ENCODE data around the gene HOXD10.
A peak's percentile ranks its signal among the peaks of the same experiment; 100 is the strongest.

The HOXD10 gene

DNA sequence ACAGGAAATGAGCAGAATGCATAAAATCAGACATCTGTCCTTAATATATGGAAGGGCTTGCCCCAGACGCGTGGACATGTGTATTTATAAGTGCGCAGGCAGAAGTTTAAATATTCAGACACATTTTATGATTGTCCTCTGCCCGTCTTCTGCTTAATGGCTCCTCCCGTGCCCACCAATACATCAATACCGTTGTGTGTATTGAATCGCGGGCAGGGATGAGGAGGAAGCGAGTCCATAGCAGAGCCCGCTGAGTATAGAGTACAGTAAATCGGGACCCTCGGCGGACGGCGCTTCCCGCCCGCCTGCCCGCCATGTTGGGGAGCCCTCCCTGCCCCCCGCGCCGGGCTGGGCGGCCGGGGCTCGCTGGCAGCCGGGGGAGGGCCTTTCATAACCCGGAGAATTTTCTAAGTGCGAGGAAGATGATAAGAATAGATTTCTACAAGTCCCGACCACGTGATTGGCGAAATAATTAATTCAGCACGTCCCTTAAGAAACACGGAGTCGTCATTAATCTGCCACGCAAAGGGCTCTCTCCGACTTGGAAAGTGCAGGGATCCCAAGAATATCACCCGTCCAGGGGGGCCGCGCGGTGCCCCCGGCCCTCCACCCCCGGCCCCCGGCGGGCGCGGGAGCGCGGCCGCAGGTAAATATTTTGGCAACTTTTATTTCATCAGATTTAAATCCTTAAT lies 40.4 kb downstream of the HOXD10 start, which contains the start of gene HOXD3:
Gene HOXD3 (plus strand): TSS at position 501 of the 692 bp plus-strand sequence. CDS start 11,808 bp downstream, outside the sequence.
- H3K27ac ChIP-seq (ENCODE audit: poor library complexity, severe bottlenecking): no peak within 1 kb of the TSS
- DNase-seq (ENCODE audit: low spot score): no peak
- TF ChIP-seq, protein P1, sequence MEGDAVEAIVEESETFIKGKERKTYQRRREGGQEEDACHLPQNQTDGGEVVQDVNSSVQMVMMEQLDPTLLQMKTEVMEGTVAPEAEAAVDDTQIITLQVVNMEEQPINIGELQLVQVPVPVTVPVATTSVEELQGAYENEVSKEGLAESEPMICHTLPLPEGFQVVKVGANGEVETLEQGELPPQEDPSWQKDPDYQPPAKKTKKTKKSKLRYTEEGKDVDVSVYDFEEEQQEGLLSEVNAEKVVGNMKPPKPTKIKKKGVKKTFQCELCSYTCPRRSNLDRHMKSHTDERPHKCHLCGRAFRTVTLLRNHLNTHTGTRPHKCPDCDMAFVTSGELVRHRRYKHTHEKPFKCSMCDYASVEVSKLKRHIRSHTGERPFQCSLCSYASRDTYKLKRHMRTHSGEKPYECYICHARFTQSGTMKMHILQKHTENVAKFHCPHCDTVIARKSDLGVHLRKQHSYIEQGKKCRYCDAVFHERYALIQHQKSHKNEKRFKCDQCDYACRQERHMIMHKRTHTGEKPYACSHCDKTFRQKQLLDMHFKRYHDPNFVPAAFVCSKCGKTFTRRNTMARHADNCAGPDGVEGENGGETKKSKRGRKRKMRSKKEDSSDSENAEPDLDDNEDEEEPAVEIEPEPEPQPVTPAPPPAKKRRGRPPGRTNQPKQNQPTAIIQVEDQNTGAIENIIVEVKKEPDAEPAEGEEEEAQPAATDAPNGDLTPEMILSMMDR (IDR thresholded peaks at IDR 0.05; ENCODE audit: poor library complexity, severe bottlenecking): no peak
- no peaks in the 10 kb centered on the region for H3K9me3 ChIP-seq (ENCODE audit: severe bottlenecking)
- peaks cover 37% of the 10 kb centered on the region for H3K27me3 ChIP-seq (ENCODE audit: insufficient read depth, poor library complexity, severe bottlenecking)
- H3K4me3 ChIP-seq (ENCODE audit: severe bottlenecking): peak within 1 kb of the TSS; percentile 13
- no peak for ATAC-seq (ENCODE audit: low read depth)
- no peaks in the 10 kb centered on the region for H3K4me1 ChIP-seq (ENCODE audit: insufficient read depth, poor library complexity, severe bottlenecking)
- no peaks in the 10 kb centered on the region for H3K36me3 ChIP-seq (ENCODE audit: low read depth)

DNA sequence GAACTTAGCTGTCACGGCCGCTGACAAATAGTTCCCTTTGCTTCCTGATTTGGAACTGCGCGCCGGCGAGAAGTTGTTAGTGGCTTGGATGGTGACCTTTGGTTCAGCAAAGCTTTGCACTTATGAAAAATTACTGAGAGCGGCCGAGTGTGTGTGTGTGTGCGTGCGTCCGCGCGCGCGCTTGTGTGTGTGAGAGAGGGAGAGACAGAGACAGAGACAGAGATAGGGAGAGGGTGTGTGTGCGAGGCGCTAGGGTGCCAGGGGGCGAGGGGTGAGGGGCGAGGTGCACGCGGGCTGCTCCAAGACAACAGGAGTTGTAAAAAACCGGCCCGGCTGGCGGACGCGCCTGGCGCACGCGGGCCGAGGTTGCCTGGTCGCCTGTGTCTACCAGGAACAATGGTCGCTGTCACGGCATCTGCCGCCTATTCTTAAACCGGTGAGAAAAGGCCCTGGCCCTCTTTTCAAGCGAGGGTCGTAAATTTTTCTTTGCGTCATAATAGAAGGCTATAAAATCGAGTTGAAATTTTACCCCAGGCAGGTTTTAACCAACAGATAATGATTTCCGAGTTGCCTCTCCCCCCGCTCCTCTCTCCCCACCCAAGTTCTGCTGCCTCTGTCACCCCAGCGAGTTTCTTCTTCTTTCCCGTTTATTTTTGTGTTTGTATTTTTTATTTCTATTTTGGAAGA lies 41.1 kb downstream of the HOXD10 start:
- Histone ChIP-seq H3K27me3 (ENCODE audit: insufficient read depth, poor library complexity, severe bottlenecking) (peaks cover 44% of the 10 kb centered on the region), H3K27ac (ENCODE audit: poor library complexity, severe bottlenecking) (no peak overlapping the region), H3K4me1 (ENCODE audit: insufficient read depth, poor library complexity, severe bottlenecking) (no peaks in the 10 kb centered on the region), H3K36me3 (ENCODE audit: low read depth) (no peaks in the 10 kb centered on the region), H3K4me3 (ENCODE audit: severe bottlenecking) (peak overlapping the region; percentile 13), H3K9me3 (ENCODE audit: severe bottlenecking) (no peaks in the 10 kb centered on the region)
- TF ChIP-seq, protein P1 (IDR thresholded peaks at IDR 0.05; ENCODE audit: poor library complexity, severe bottlenecking): no peak
- ATAC-seq (ENCODE audit: low read depth) (no peak), DNase-seq (ENCODE audit: low spot score) (no peak)

DNA sequence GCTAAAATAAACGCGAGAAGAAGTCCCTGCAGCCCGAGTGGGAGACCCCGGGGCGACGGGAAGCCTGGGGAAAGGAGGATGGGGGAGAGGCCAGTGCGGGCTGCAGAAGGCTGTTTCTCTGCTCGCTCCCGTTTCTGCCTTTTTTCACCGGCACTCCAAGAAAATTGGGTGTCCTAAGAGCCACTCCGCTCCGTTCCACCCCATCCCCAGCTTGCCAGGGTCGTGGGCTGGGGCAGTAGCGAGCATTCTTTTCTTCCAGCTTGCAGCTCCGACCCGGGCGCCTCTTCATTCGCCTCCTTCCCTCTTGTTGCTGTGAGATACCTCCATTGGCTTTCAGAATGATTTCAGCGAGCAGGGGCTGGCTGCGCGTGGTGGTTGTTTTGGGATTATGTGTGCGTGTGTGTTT lies 41.6 kb downstream of the HOXD10 start:
- no peak overlapping the region for H3K4me3 ChIP-seq (ENCODE audit: severe bottlenecking)
- DNase-seq (ENCODE audit: low spot score): no peak

DNA sequence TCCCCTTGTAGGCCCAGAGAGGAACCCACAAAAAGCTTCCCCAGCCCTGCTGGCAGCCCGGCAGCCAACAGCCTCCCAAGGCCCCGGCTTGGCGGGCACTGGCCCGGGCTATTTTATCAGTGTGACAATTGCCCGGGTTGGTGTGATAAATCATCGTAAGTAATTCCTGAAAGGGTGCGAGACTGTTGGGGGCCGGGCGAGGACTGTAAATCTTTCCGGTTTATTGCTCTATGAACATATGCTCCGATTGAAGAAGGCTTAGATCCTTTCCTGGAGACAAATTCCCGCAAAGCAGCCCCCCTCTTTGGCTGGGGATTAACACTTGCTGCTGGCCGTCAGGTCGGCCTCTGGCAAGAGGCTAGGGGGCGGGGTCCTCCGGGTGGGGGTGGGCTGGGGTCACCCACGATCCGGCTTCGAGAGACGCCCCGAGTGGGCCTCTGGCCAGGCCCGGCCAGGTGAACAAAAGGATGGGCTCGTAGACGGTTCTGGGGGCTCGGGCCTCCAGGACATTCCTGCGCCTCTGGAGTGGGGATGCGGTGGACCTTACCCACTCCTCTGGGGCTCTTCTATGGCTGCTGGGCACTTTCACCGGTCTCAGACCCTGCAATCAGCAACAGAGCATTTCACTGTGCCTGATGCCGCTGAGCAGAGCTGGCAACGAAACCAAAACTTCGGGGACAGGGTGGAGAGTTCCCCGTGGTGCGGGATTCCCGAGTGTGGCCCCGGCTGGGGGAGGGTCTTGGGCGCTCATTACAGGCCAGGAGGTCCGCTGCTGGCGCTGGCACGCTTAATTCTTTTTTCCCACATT lies 42.5 kb downstream of the HOXD10 start:
- Histone ChIP-seq H3K27ac (ENCODE audit: poor library complexity, severe bottlenecking) (no peak overlapping the region), H3K4me3 (ENCODE audit: severe bottlenecking) (no peak overlapping the region)
- DNase-seq (ENCODE audit: low spot score): no peak

More for the DNA sequence above, 41.6 kb downstream of the HOXD10 start:
- Histone ChIP-seq H3K36me3 (ENCODE audit: low read depth) (no peaks in the 10 kb centered on the region), H3K9me3 (ENCODE audit: severe bottlenecking) (no peaks in the 10 kb centered on the region), H3K27me3 (ENCODE audit: insufficient read depth, poor library complexity, severe bottlenecking) (peaks cover 49% of the 10 kb centered on the region), H3K4me1 (ENCODE audit: insufficient read depth, poor library complexity, severe bottlenecking) (no peaks in the 10 kb centered on the region), H3K27ac (ENCODE audit: poor library complexity, severe bottlenecking) (no peak overlapping the region)
- TF ChIP-seq, protein P1 (IDR thresholded peaks at IDR 0.05; ENCODE audit: poor library complexity, severe bottlenecking): no peak
- ATAC-seq (ENCODE audit: low read depth): no peak

More for the DNA sequence above, 42.5 kb downstream of the HOXD10 start:
- no peaks in the 10 kb centered on the region for H3K4me1 ChIP-seq (ENCODE audit: insufficient read depth, poor library complexity, severe bottlenecking)
- no peaks in the 10 kb centered on the region for H3K9me3 ChIP-seq (ENCODE audit: severe bottlenecking)
- TF ChIP-seq, protein P1 (IDR thresholded peaks at IDR 0.05; ENCODE audit: poor library complexity, severe bottlenecking): no peak
- no peaks in the 10 kb centered on the region for H3K36me3 ChIP-seq (ENCODE audit: low read depth)
- ATAC-seq (ENCODE audit: low read depth): no peak
- peaks cover 57% of the 10 kb centered on the region for H3K27me3 ChIP-seq (ENCODE audit: insufficient read depth, poor library complexity, severe bottlenecking)

All from RWPE2 (cell line).